ENCODE results near the gene ADAMTS2. TPM values are rescaled to one million over a fixed set of nuclear protein-coding genes. Genes with fewer than 3 reads are reported as not detected.

ADAMTS2 gene
- total RNA-seq, 2 experiments from 2014 or later, result not detected

DNA sequence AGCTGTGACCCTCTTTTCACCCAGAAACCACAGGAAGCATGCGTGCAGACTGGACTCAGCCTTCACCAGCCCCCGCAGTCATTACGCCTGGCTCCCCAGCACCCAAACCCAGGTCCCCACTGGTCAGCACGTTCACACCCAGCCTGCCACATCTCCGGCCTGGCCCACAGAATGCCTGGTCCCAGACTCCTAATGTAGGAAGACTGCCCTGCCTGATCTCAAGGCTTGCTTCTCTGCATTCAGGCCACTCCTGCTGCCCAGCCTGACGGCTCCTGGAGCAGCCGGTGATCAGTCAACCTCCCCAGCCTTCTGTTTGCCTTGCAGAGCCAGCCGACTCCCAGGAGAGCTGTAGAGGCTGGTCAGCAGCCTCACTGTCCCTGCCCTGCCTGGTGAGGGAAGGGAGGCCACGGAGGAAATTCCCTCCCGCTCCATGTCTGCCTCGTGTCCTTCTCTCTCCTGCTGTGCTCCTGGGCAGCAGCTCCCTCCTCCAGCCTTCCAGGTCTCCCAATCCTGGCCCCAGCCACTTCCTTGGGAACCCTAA is 25.4 kb downstream of the ADAMTS2 start:
- H3K4me3 Mint-ChIP-seq, result no peak overlapping the region
- intact Hi-C loops (cut with DNase I, micrococcal nuclease), result no loop called here
- CTCF ChIA-PET, result no interaction called here

GRCh38 chr5:179319123-179319522 is 26.1 kb downstream of the ADAMTS2 start:
- no peaks in the 10 kb centered on the region for H3K27me3 Mint-ChIP-seq
- CTCF ChIA-PET, result no interaction called here
- no peaks in the 10 kb centered on the region for H3K27me3 ChIP-seq (ENCODE audit: control insufficient read depth in 1 of 2, insufficient read depth in 2 of 2, low read length in 2 of 2)

More for the DNA sequence above, 25.4 kb downstream of the ADAMTS2 start:
- Mint-ChIP-seq H3K27ac (no peak overlapping the region), H3K9me3 (no peaks in the 10 kb centered on the region), H3K4me1 (ENCODE audit: low read depth) (no peaks in the 10 kb centered on the region), H3K36me3 (ENCODE audit: low read depth) (no peaks in the 10 kb centered on the region), H3K27me3 (peaks cover 5% of the 10 kb centered on the region)
- Histone ChIP-seq H3K4me3 (ENCODE audit: low read length) (no peak overlapping the region), H3K36me3 (ENCODE audit: insufficient read depth, low read length) (no peaks in the 10 kb centered on the region), H3K4me1 (ENCODE audit: insufficient read depth, low read length) (no peaks in the 10 kb centered on the region), H3K27ac (ENCODE audit: low read depth in 1 of 2, low read length in 2 of 2) (no peak overlapping the region), H3K27me3 (ENCODE audit: control insufficient read depth in 1 of 2, insufficient read depth in 2 of 2, low read length in 2 of 2) (no peaks in the 10 kb centered on the region), H3K9me3 (ENCODE audit: control insufficient read depth in 1 of 2, insufficient read depth in 1 of 2, low read length in 2 of 2) (peaks cover 0 to 4% of the 10 kb centered on the region in 2 experiments)
- TF ChIP-seq, protein P1, sequence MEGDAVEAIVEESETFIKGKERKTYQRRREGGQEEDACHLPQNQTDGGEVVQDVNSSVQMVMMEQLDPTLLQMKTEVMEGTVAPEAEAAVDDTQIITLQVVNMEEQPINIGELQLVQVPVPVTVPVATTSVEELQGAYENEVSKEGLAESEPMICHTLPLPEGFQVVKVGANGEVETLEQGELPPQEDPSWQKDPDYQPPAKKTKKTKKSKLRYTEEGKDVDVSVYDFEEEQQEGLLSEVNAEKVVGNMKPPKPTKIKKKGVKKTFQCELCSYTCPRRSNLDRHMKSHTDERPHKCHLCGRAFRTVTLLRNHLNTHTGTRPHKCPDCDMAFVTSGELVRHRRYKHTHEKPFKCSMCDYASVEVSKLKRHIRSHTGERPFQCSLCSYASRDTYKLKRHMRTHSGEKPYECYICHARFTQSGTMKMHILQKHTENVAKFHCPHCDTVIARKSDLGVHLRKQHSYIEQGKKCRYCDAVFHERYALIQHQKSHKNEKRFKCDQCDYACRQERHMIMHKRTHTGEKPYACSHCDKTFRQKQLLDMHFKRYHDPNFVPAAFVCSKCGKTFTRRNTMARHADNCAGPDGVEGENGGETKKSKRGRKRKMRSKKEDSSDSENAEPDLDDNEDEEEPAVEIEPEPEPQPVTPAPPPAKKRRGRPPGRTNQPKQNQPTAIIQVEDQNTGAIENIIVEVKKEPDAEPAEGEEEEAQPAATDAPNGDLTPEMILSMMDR (IDR thresholded peaks at IDR 0.05), result no peak
- POLR2A ChIA-PET, result no interaction called here
- ATAC-seq (ENCODE audit: poor library complexity), result no peak
- no peak for DNase-seq

DNA sequence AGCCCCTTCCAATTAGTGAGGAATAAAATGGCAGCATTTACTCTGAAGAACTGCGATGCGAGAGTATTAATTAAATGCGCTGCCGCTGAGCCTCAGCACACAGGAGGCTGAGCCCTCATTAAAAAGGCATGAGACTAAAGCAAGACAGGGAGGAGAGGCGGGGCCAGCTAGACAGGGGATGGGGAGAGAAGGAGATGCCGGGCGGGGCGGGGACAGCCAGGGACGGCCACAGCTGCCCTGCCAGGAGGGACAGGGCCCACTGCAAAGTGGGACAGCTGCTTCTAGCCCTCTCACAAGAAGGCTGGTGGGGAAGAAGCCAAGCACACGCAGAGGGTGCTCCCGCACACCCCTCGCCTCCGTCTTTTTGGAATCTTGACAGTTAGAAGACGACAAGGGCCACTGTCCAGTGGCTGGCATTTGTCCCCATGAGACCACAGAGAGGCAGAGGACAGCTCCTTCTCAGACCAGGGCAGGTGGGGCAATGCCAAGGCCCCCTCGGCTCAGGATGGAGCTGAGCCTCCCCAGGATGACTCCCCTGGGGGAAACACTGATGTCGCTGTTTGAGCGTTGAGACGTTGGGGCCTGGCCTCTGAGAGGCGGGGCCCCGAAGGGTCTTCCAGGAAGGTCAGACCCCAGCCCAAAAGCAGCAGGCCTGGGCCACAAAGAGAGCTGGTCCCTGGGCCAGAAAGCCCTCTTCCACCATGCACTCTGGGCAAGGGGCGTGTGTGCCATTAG is 26.9 kb downstream of the ADAMTS2 start:
- H3K9me3 Mint-ChIP-seq, result no peaks in the 10 kb centered on the region
- Histone ChIP-seq H3K27ac (ENCODE audit: low read depth in 1 of 2, low read length in 2 of 2) (no peak overlapping the region), H3K36me3 (ENCODE audit: insufficient read depth, low read length) (no peaks in the 10 kb centered on the region), H3K27me3 (ENCODE audit: control insufficient read depth in 1 of 2, insufficient read depth in 2 of 2, low read length in 2 of 2) (no peaks in the 10 kb centered on the region), H3K9me3 (ENCODE audit: control insufficient read depth in 1 of 2, insufficient read depth in 1 of 2, low read length in 2 of 2) (peaks cover 0 to 12% of the 10 kb centered on the region in 2 experiments), H3K4me1 (ENCODE audit: insufficient read depth, low read length) (no peaks in the 10 kb centered on the region), H3K4me3 (ENCODE audit: low read length) (no peak overlapping the region)
- DNase-seq, result no peak
- ChIA-PET POLR2A (no interaction called here), CTCF (no interaction called here)
- H3K36me3 Mint-ChIP-seq (ENCODE audit: low read depth), result no peaks in the 10 kb centered on the region
- no peaks in the 10 kb centered on the region for H3K4me1 Mint-ChIP-seq (ENCODE audit: low read depth)
- H3K4me3 Mint-ChIP-seq, result no peak overlapping the region
- intact Hi-C loops (cut with DNase I, micrococcal nuclease), result no loop called here
- TF ChIP-seq, protein P1 (IDR thresholded peaks at IDR 0.05), result no peak
- no peaks in the 10 kb centered on the region for H3K27me3 Mint-ChIP-seq
- no peak for ATAC-seq (ENCODE audit: poor library complexity)
- H3K27ac Mint-ChIP-seq, result no peak overlapping the region

More at GRCh38 chr5:179319123-179319522, 26.1 kb downstream of the ADAMTS2 start:
- H3K9me3 ChIP-seq (ENCODE audit: control insufficient read depth in 1 of 2, insufficient read depth in 1 of 2, low read length in 2 of 2), result peaks cover 0 to 9% of the 10 kb centered on the region in 2 experiments
- no peak overlapping the region for H3K4me3 Mint-ChIP-seq
- DNase-seq (no peak), ATAC-seq (ENCODE audit: poor library complexity) (no peak)
- no peaks in the 10 kb centered on the region for H3K4me1 ChIP-seq (ENCODE audit: insufficient read depth, low read length)
- no peak overlapping the region for H3K4me3 ChIP-seq (ENCODE audit: low read length)
- intact Hi-C loops (cut with DNase I, micrococcal nuclease), result no loop called here
- H3K36me3 ChIP-seq (ENCODE audit: insufficient read depth, low read length), result no peaks in the 10 kb centered on the region
- no peak overlapping the region for H3K27ac Mint-ChIP-seq
- no peaks in the 10 kb centered on the region for H3K9me3 Mint-ChIP-seq
- TF ChIP-seq, protein P1 (IDR thresholded peaks at IDR 0.05), result no peak
- H3K4me1 Mint-ChIP-seq (ENCODE audit: low read depth), result no peaks in the 10 kb centered on the region
- H3K27ac ChIP-seq (ENCODE audit: low read depth in 1 of 2, low read length in 2 of 2), result no peak overlapping the region
- POLR2A ChIA-PET, result no interaction called here
- no peaks in the 10 kb centered on the region for H3K36me3 Mint-ChIP-seq (ENCODE audit: low read depth)
